ENCODE data around the gene CCDC180.
"Not testable (repeated sequence)": the region's sequence is repeated elsewhere in the genome, so short reads cannot be mapped to it uniquely, and the experiment has no call there.

CCDC180 gene

DNA sequence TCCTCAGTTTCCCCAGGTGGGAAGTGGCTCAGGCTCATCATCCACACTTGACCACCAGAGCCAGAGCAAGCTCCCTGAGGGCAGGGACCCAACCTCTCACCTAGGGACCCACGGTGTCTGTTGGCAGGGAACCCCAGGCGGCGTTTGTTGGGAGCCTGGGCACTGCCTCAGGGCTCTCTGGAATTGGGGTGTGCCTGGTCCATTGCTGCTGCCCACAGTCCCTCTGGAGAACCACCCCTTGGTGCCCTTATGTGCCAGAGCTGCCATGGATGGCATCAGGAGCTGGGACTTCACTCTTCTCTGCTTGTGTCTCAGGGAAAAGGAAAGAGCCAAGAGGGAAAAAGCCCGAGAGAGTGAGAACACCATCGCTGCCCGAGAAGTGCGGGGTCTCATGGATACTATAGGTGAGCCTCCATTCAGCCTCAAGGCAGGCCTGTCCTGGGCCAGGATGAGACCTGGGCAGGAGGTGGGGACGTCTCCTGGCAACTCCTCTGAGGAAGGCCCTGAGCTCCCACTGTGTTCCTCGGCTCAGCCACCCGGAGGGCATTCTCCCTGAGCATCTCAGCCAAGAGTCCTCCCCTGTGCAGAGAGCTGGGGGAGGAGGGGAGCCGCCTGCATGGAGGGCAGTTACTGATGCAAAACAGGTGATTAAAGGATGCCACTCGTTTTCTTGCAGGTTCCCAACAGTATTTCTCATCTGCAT lies 4.5 kb downstream of the CCDC180 start:
- DNase-seq (ENCODE audit: low read depth), result no peak

DNA sequence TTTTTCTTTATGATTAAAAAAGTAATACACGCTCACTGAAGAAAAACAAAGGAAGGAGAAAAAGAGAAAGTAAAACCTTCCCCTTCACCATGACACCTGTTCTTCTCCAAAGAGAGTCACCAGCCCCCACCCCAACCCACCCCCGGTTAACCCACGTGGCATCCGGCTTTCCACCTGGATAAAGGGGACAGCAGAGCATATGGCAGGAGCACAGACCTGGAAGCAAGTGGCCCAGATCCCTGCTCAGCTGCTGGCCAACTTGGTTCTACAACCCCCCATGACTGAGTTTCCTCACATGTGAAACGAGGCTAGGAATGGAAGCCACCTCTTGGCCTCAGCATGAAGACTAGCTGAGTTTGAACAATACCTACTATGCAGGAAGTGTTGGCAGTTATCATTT lies 5.1 kb downstream of the CCDC180 start:
- DNase-seq (ENCODE audit: low read depth), result no peak

DNA sequence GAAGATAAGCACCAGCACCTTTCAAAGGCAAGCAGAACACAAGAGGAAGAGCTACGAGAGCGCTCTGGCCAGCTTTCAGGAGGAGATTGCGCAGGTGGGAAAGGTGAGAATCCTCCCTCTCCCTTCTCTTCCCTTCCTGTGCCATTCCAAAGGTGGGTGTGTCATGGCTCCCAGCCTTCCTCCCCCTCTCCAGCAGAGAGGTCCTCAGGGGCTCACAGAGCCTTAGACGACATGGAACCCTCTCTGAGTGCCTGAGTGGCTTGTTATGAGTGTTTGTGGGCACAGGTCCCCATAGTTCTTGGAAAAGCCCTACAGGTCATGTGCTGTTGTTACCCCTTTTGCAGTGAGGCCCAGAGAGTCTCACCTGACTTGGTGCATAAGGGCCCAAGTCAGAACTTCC lies 5.8 kb downstream of the CCDC180 start:
- no peak for DNase-seq (ENCODE audit: low read depth)

DNA sequence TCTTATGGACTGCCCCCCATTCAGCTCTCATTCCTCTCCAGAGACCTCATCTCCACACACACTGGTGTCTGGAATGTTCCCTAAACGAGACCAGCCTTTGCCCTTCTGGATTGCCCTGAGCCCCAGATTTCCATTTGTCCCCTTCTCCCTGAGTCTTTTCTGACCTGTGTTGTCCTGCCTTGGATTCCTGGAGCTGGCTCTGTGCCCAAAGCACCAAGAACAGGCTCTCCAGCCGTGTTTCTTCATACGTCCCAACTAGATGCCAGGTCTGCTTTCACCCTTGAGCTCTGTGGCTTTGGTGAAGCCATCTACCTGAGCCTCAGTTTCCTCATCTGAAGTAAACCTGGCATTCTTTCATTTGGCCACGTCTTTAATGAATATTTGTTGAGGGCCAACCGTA lies 6.3 kb downstream of the CCDC180 start:
- no peak for DNase-seq (ENCODE audit: low read depth)

DNA sequence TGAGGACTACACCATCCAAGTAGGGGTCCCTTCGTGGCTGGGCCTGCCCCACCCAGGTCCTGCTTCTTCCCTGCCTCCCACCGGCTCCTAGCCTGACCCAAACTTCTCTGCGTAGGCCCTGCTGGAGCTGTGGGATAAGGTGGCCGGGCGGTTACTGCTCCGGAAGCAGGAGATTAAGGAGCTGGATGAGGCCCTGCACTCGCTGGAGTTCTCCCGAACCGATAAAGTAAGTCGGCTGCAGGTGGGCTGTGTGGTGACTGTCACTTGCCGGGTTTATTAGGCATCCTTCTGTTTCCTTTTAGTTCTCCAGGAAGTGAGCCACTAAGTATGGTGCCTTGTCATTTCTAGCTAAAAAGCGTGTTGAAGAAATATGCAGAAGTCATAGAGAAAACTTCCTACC lies 7.0 kb downstream of the CCDC180 start:
- DNase-seq (ENCODE audit: low read depth), result no peak

DNA sequence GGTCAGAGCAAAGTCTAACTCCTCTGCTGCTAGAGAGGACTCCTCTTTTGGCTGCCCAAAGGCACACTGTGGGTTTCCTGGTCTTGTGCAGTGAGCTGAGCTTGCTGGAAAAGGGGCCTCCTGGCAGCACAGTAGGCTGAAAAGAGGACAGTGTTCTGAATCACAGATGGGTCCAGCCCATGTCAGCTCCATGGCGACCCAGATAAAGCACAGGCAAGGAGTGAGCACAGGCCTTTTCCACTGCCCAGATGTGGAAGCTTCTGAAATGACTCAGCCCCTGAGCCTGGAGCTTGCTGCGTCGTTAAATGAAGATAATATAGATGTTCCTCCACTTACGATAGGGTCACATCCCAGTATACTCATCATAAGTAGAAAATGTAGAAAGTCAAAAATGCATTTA lies 8.1 kb downstream of the CCDC180 start:
- DNase-seq (ENCODE audit: low read depth), result peak; percentile 34

DNA sequence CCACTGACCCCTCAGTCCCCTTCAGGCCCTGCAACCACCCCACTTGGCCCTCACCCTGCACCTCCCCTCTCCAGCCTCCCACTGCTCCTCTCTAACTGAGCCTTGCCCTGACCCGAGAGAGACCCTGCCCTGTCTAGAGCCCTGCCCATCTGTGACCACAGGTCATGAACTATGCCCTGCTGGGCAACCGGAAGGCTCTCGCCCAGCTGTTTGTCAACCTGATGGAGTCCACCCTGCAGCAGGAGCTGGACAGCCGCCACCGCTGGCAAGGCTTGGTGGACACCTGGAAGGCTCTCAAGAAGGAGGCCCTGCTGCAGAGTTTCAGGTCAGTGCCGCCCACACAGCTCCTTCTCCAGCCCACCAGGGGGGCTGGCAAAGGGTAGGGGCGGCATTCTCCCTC lies 9.4 kb downstream of the CCDC180 start:
- no peak for DNase-seq (ENCODE audit: low read depth)

DNA sequence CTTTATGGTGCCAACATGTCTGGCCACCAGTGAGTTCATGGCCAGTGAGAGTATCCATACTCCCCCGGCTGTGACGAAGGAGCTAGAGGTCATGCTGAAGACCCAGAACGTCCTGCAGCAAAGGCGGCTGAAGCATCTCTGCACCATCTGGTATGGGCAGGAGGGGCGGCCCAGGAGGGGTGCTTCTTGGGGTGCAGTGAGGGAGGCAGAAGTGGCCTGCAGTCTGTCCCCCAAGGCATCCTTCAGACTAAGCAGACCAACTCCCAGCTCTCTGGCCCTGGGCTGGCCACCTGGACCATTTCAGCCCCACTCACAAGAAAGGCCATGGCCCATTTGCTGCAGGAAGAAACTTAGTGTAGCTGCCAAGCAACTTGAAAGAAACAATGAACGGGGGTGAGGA lies 11.0 kb downstream of the CCDC180 start:
- DNase-seq (ENCODE audit: low read depth), result no peak

DNA sequence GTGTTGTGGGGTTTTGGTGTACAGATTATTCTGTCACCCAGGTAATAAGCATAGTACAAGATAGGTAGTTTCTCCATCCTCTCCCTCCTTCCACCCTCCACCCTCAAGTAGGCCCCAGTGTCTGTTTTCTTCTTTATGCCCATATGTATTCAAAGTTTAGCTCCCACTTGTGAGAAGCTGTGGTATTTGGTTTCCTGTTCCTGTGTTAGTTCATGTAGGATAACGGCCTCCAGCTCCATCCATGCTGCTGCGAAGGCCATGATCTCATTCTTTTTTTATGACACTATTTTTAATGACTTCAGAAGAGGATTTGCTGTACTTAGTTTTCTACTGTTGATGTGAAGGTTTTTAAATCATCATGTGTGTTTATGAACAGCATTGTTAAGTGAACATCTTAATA lies 11.9 kb downstream of the CCDC180 start:
- DNase-seq (ENCODE audit: low read depth), result no peak

DNA sequence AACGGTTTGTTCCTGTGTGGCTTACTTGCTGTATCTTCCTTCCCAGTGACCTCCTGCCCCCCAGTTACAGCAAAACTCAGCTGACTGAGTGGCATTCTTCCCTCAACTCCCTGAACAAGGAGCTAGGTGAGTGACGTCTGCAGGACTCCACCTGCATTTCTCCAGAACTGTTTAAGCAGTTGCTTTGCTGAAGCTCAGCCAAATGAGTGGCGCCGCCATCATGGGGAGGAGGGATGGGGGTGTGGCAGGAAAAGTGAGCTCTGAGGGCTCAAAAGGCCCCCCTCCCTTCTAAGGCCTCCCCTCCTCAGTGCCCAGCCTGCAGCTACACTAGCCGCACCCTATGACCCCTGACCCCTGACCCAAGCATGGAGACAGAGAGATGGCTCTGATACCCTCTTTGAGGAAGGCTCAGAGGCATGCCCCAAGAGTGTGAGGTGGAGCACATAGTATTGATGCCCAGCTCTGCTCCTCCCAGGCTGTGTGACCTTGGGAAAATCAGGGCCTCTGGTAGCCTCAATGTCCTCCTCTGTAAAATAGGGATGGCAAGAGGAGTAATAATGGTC lies 12.7 kb downstream of the CCDC180 start:
- no peak for DNase-seq (ENCODE audit: low read depth)

DNA sequence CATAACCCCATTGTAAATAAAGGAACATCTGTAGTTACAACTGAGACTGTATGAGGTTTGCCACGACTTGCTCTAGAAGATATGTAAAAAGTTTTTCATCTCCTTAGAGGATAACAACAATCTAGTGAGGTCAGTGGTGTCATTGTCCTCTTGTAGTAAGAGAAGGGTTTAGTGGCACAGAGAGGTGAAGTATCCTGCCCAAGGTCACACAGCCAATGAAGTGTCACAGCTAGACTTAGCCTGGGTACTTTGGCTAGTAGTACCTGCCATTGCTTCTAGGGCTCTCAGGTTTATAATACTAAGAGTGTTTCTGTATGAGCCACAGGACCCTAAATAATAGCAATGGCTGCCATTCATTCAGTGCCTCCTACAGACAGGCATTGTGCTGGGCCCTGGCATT lies 13.8 kb downstream of the CCDC180 start:
- no peak for DNase-seq (ENCODE audit: low read depth)

DNA sequence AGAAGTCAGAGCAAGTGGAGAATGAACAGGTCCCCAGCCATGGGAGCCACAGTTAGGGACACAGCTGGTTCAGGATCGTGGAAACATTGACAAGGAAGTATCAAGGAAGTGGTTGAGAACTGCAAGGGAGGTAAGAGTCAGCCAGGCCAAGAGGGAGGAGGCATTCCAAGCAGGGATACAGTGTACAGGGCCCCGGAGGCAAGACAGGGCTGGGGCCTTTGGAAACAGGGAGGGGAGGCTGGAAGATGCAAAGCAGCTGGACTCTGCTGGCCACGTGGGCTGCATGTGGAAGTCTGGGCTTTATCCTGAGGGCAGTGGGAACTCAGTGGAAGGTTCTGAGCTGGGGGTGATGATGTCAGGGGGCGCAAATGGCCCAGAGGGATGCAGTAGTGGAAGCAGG lies 14.2 kb downstream of the CCDC180 start:
- no peak for DNase-seq (ENCODE audit: low read depth)

DNA sequence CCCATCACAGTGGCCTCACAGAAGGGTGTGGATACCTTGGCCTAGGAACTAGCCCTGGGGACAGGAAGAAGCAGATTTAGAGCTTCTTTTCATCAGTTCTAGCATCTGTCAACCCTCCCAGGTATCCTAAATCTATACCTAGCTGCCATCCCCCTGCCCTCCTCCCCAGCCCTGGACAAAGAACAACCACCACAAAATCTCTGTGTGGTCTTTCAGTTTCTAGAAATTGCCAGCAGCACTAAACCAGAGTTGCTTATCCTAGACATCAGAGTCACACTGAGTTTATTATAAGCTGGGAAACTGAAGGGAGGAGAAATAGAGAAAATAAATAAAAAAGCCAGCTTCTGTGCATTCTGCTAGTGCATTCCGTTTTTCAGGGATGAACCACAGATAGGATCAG lies 14.6 kb downstream of the CCDC180 start:
- no peak for DNase-seq (ENCODE audit: low read depth)

DNA sequence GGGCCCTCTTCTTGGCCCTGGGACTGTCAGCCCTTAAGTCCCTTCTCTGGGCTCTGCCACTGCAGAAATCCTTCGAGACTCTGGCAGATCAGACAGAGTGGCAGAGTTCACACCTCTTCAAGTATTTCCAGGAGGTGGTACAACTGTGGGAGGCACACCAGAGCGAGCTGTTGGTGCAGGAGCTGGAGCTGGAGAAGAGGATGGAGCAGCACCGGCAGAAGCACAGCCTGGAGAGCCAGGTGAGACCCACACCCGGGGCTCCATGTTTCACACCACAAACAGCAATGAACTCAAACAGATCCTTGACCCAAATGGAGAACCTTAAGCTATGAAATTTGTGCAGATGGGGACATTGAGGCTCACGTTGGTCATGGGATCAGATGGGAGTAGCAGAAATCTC lies 17.5 kb downstream of the CCDC180 start:
- DNase-seq (ENCODE audit: low read depth), result no peak

DNA sequence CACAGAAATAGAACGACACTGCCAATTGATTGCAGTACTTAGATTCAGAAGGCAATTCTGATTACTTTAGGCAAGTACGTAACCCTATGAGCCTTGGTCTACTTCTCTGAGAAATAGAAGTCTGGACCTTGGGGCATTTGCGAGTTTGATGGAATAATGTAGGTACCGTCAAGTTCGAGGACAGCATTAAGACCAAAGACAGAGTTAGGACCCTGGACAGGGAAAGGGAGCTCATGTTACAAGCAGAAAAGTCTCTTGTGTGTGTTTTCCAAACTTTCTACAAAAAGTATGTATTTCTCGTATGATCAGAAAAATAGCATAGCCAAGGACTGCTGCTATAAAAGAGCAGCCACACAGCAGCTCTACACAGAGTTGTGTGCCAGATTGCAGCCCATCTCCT lies 20.1 kb downstream of the CCDC180 start:
- no peak for DNase-seq (ENCODE audit: low read depth)

DNA sequence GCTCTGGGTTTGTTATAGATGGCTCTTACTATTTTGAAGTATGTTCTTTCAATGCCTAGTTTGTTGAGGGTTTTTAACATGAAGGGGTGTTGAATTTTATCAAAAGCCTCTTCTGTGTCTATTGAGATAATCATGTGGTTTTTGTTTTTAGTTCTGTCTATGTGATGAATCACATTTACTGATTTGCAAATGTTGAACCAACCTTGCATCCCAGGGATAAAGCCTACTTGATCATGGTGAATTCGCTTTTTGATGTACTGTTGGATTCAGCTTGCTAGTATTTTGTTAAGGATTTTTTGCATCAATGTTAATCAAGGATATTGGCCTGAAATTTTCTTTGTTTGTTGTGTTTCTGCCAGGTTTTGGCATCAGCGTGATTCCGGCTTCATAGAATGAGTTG lies 25.5 kb downstream of the CCDC180 start:
- no peak for DNase-seq (ENCODE audit: low read depth)

DNA sequence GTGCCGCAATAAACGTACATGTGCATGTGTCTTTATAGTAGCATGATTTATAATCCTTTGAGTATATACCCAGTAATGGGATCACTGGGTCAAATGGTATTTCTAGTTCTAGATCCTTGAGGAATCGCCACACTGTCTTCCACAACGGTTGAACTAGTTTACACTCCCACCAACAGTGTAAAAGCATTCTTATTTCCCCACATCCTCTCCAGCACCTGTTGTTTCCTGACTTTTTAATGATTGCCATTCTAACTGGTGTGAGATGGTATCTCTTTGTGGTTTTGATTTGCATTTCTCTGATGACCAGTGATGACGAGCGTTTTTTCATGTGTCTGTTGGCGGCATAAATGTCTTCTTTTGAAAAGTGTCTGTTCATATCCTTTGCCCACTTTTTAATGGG lies 28.2 kb downstream of the CCDC180 start:
- DNase-seq (ENCODE audit: low read depth), result not testable (repeated sequence)

DNA sequence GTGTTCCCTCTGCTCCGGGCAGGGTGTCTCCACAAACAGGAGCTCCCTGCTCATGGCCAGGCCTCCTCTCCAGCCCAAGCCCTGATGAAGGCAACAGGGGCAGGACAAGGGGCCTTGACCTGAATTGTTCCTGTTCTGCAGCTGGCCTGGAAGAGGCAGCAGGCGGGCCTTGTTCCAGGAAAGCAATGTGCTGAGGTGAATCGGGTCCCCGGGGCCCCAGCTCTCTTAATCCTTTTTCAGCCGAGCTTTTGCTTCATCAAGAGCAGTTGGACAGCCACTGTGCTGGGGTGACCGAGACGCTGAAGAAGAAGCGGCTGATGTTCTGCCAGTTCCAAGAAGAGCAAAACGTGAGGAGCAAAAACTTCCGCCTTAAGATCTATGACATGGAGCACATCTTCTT lies 41.4 kb downstream of the CCDC180 start:
- no peak for DNase-seq (ENCODE audit: low read depth)

DNA sequence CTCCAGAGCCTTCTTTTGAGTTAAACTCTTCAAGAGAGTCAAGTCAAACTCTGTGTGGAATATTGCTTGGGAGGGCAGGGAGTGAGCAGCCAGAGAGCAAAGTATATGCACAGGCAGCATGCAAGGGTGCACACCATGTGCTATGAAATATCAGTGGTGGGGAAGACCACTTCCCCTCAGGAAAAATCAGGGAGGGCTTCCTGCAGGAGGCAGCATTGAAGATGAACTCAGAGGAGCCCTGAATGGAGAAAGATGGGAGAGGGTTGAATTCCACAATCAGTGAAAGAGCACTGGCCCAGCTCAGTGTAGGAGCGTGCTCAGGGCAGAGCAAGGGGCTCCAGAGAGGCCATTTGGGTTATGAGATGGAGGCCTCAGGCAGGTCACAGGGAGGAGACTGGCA lies 41.9 kb downstream of the CCDC180 start:
- DNase-seq (ENCODE audit: low read depth), result no peak

DNA sequence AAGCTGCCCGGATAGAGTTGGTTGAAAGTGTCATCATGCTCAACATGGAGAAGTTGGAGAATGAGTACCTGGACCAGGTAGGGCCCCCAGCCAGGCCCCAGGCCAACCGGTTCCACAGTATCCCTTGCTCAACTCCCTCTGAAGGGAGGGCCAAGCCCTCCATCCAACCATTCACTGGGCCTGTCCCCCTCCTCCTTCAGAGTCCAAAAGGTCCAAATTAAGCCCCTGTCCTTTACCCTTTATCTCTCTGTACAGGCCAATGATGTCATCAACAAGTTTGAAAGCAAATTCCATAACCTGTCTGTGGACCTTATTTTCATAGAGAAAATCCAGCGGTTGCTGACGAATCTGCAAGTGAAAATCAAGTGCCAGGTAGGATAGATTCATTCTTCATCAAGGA lies 47.2 kb downstream of the CCDC180 start:
- DNase-seq (ENCODE audit: low read depth), result no peak

DNA sequence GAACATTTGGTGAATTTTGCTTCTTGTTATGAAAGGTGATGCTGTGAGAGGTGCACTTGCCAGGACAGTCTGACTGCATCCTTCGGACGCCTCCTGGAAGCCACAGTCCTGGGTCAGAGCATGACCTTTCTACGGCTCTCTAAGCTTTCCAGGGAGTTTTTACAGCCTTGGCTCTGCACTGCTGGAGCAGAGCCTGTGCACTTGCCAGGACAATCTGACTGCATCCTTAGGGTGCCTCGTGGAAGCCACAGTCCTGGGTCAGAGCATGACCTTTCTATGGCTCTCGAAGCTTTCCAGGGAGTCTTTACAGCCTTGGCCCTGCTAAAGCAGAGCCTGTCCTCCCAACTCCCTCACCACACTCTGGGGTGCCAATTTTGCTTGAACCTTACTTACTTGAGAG lies 49.6 kb downstream of the CCDC180 start:
- DNase-seq (ENCODE audit: low read depth), result no peak
